HG03521 (cell line): ENCODE results near the gene FANCG.

Experiments
- ATAC-seq: cut with Tn5 transposase; IDR thresholded peaks from one replicate; pipeline ENCODE4 v1.9.1; 2021; ENCODE audit warnings: mild to moderate bottlenecking, moderate library complexity; ENCODE audit not compliant: unreplicated experiment

Gene FANCG

GRCh38 chr9:35069020-35069419 is 10.7 kb downstream of the FANCG start:
- no peak for ATAC-seq

GRCh38 chr9:35067056-35067455 is 12.7 kb downstream of the FANCG start:
- ATAC-seq, result no peak

DNA sequence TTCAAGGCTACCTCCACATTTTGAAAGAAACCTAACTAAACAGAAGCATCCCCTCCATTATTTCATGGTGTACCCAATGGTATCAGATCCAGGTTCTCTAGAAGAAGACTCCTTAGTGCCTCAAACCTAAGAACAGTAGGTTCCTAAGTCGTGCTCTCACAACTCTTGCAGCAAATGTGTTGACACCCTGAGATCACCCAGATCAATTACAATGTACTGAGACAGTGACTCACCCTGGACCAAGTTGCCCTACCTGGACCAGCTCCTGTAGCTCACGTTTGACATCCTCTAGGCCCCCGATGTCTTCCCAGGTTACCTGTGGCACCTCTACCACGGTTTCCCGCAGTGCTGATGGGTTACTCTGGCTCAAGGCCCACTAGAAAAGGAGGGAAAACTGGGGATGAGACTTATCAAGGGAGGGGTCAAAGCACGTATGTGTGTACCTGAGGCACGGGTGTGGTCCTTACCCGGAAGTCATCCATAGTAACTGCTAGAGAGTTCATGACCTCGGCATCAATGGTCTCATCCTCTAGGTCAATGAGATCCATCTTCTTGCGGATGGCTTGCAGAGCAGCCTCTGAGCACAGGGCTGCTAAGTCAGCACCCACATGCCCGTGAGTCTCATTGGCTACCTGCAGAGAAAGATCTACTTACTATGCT is 19.1 kb downstream of the FANCG start:
- no peak for ATAC-seq

- no peak for ATAC-seq
Measured at GRCh38 chr9:35059438-35059837, 20.3 kb downstream of the FANCG start.

- ATAC-seq, result no peak
Measured at GRCh38 chr9:35057271-35057620, 22.5 kb downstream of the FANCG start.

GRCh38 chr9:35056571-35057270 is 23.0 kb downstream of the FANCG start:
- ATAC-seq, result no peak

DNA sequence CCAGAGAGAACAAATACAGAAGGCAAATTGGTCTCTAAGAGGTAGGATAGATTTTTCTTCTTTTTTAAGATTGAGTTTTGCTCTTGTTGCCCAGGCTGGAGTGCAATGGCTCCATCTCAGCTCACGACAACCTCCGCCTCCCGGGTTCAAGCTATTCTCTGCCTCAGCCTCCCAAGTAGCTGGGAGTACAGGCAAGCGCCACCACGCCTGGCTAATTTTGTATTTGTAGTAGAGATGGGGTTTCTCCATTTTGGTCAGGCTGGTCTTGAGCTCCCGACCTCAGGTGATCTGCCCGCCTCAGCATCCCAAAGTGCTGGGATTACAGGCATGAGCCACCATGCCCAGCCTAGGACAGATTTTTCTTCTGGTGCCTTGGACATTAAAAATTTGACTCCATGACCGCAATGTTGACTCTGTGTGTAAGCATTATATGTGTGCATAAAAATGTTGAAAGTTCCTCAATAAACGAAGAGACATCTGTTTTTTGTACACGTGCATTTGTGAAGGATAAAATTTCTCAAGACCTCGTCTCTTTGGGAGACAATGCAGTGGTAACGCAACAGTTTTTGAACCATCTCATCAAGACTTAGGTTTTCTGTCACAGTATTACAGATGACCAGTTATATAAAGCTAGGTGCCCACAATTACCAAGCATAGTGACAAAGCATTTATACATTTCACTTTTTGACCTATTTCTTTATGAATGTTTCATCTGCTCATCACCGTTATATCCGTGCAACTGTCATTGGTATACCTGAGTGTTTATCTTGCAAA is 24.7 kb downstream of the FANCG start:
- ATAC-seq, result no peak

- no peak for ATAC-seq
Measured at GRCh38 chr9:35054185-35054835, 25.4 kb downstream of the FANCG start.

DNA sequence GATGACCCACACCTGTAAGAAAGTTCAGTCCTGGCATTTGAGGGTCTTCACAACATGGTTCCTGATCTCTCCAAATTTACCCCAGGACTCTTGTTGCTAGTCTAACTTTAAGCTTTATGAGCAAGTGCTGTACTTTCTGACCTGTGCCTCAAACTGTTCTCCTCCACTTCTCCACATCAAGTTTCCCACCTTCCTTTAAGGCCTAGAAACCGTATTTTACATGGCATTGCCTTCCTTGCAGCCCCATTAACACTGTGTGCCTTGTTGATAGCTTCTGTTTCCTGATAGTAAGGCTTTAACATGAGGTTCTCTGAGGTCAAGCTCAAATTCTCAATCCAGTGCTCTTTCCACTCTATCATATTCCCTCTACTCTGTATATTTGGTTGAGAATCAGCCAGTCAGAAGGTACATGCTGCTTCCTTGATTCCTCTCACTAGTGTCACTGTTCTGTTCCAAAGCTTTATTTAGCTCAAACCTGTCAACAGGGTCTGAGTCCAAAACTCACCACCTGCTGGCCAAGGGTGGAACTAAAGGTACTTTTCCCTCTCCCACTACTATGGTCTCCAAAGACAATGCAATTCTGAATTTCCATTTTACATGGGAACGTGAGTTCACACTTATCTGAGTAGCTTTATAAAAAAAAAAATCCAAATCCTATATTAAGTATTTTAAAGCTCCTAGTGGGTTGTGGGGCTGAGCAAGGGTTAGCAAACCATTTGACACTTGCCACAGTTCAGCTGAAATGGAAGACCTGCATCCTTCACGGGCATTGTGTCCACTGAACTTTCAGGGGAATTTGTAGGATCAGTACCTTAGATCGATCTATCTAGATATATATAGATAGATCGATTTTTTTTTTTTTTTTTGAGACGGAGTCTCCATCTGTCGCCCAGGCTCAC is 28.4 kb downstream of the FANCG start:
- no peak for ATAC-seq

- no peak for ATAC-seq
Measured at GRCh38 chr9:35048511-35048910, 31.2 kb downstream of the FANCG start.

DNA sequence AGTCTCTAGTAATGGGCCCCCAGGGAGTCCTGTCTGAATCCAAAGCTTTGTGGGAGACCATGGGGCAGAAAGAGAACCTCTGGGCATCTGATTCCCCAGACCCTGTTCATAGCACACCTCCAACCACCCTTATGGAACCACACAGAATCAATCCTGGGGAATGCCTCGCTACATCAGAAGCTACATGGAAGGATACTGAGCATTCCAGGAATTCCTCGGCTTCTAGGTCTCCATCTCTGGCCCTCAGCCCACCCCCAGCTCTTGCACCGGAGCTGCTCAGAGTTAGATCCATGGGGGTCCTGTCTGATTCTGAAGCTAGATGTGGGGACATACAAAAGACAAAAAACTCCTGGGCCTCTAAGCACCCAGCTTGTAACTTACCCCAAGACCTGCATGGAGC is 35.7 kb downstream of the FANCG start:
- no peak for ATAC-seq

GRCh38 chr9:35042891-35043545 is 36.7 kb downstream of the FANCG start:
- ATAC-seq, result no peak

DNA sequence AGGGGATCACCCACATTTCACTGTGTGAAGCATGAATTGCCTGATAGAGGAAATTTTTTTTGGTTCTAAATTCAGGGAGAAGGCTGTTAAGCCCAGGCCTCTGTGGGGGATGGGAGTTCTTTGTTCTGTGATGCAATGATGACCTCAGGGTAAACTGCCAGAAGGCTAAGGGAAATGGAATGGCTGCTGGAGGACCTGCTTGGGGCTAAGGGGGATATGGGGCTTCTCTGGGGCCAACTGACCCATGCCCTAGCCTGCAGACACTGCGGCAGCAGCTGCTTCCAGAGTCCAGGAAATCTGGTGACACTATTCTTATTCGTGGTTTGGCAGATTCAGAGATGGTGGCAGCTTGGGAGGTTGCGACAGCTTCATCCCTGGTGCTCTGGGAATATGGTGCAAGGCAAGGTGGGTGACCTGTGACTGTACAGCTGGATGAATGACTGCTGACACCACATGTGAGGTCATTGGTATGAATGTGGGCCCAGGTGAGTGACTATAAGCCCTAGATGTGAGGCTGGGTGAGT is 37.6 kb downstream of the FANCG start:
- no peak for ATAC-seq

DNA sequence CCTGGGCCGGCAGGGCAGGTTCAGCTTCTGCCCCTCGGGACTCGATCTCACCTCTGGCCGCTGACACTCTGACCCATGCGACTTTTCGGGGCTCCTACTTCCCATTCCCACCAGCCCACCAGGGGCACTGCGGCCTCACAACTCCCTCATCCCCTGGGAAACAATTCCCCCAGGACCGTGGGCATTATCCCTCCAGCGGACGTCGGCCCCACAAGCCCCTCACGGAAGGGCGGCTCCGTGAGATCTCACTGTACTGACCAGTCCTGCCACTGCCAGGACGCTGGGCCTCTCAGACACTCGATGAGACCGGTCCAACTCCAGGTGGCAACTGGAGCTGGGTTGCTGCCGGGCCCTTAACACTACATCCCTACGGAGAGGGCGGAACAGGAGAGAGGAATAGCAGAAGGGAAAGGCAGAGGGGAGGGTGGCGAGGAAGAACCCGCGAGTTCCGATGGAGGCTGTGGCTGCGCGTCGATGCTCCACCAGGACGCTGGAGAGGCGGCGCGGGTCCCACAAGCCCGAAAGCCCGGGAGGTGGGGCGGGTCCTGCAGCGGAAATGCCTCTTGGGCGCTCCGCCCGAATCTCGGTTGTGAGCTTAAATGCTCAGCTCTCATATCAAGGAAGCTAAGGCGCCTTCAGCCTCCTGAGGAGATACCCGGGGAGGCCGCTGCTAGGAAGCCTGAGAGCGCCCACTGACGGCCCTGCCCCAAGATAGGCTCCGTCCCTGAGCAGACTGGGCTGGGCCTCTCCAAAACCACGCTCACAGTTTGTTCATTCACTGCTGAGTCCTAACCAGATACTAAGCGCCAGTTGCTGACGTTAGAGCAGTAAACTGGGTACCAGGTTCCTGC is 43.7 kb downstream of the FANCG start:
- ATAC-seq, result no peak

DNA sequence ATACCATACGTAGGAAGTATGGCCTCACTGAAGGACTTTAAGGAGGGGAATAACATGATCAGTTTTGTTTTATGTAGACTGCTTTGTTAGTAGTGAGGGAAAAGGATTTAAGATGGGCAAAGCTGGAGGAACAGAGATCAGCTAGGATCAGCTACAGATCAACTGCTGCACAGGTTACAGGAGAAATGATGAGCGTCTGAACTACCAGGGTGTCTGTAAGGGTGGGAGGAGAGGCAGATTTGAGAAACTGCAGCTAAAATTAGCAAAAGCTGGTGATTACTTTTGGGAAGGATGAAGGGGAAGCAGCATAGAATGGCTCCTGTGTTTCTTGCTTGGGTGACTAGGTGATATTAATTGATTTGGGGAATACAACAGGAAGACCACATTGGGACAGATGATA is 46.6 kb downstream of the FANCG start:
- ATAC-seq, result no peak

- no peak for ATAC-seq
Measured at GRCh38 chr9:35029852-35030251, 49.9 kb downstream of the FANCG start.

GRCh38 chr9:35029241-35029640 is 50.5 kb downstream of the FANCG start:
- ATAC-seq, result no peak

GRCh38 chr9:35028341-35028740 is 51.4 kb downstream of the FANCG start:
- ATAC-seq, result no peak

- no peak for ATAC-seq
Measured at GRCh38 chr9:35027860-35028259, 51.9 kb downstream of the FANCG start.
